H1 (cell line): ENCODE data around the gene SLC6A6. TPM values are rescaled to one million over a fixed set of nuclear protein-coding genes. Genes with fewer than 3 reads are reported as not detected.

Experiments used
- CTCF ChIA-PET: fragments of 300-600 bp; sonication (Branson Sonifier 250); formaldehyde crosslinking; loops from one replicate; lab custom pipeline; 2021; ENCODE audit not compliant: partially characterized antibody; lab: Charles Lee
- POLR2A ChIA-PET: fragments of 300-600 bp; sonication (Branson Sonifier 250); formaldehyde crosslinking; loops from one replicate; lab custom pipeline; 2021; ENCODE audit warnings: inconsistent platforms; ENCODE audit not compliant: partially characterized antibody; lab: Charles Lee
- DNase-seq, 2 experiments: peaks; one replicate each; pipeline versions ENCODE4 v3.0.0 to v3.0.0-alpha.2; 2010 to 2022; ENCODE audit warnings: low spot score in 2 of 2, low read depth in 1 of 2, mixed read lengths in 1 of 2
- FAIRE-seq: peaks from 2 replicates; lab custom pipeline; 2011; peaks lifted over from hg19 to GRCh38; lab: Jason Lieb, UNC
- H2AFZ ChIP-seq: 2 replicates; pipeline ENCODE4 v1.8.1; 2012; ENCODE audit warnings: low read length, inconsistent platforms
- H2AK5ac ChIP-seq: 2 replicates; pipeline ENCODE4 v1.6.1; 2013; ENCODE audit warnings: low read depth, low read length
- H2BK120ac ChIP-seq: replicated peaks from 2 replicates; pipeline ENCODE3; 2013; ENCODE audit warnings: low read depth, low read length, inconsistent platforms
- H2BK12ac ChIP-seq: 2 replicates; pipeline ENCODE4 v1.6.1; 2013; ENCODE audit warnings: low read depth, low read length
- H2BK15ac ChIP-seq: 2 replicates; pipeline ENCODE4 v1.6.1; 2013; ENCODE audit warnings: low read length
- H2BK20ac ChIP-seq: 2 replicates; pipeline ENCODE4 v1.6.1; 2013; ENCODE audit warnings: low read length
- H2BK5ac ChIP-seq: 2 replicates; pipeline ENCODE4 v1.6.1; 2013; ENCODE audit warnings: low read depth, low read length
- H3K14ac ChIP-seq: 2 replicates; pipeline ENCODE4 v1.6.1; 2013; ENCODE audit warnings: inconsistent platforms; ENCODE audit not compliant: insufficient read length
- H3K18ac ChIP-seq: 2 replicates; pipeline ENCODE4 v1.6.1; 2013; ENCODE audit warnings: low read length; ENCODE audit errors: extremely low read depth
- H3K23ac ChIP-seq: 2 replicates; pipeline ENCODE4 v1.6.1; 2013; ENCODE audit warnings: inconsistent platforms; ENCODE audit not compliant: insufficient read length
- H3K23me2 ChIP-seq: 2 replicates; pipeline ENCODE4 v1.6.1; 2013; ENCODE audit warnings: low read depth, low read length
- H3K27ac ChIP-seq: 2 replicates; pipeline ENCODE4 v1.6.1; 2011; ENCODE audit warnings: low read depth, low read length, inconsistent platforms
- H3K27me3 ChIP-seq, 4 experiments: replicated peaks in 1 of 4; 1 replicate in 1 of 4; 2 replicates in 3 of 4; pipeline versions ENCODE4 v1.6.1 to v1.8.1; 2011 to 2013; ENCODE audit warnings: low read length in 3 of 4, mild to moderate bottlenecking in 3 of 4, inconsistent platforms in 2 of 4, mixed read lengths in 2 of 4, moderate library complexity in 1 of 4; ENCODE audit not compliant: control insufficient read depth in 3 of 4, insufficient read depth in 3 of 4; ENCODE audit errors: extremely low read depth in 1 of 4
- H3K36me3 ChIP-seq, 4 experiments: 2 replicates each; pipeline versions ENCODE4 v1.6.1 to v1.8.1; 2011 to 2013; ENCODE audit warnings: mild to moderate bottlenecking in 4 of 4, low read length in 3 of 4, moderate library complexity in 2 of 4, control low read depth in 1 of 4, inconsistent platforms in 1 of 4; ENCODE audit not compliant: insufficient read depth in 4 of 4, control insufficient read depth in 2 of 4
- H3K4ac ChIP-seq: replicated peaks from 2 replicates; pipeline ENCODE3; 2013; ENCODE audit warnings: low read length, low read depth, mixed read lengths, inconsistent platforms; ENCODE audit not compliant: insufficient read length
- H3K4me1 ChIP-seq, 4 experiments: replicated peaks in 1 of 4; 1 replicate in 1 of 4; 2 replicates in 3 of 4; pipeline versions ENCODE4 v1.6.1 to v1.8.1; 2011 to 2013; ENCODE audit warnings: low read length in 3 of 4, inconsistent platforms in 2 of 4, mixed read lengths in 1 of 4; ENCODE audit not compliant: insufficient read depth in 4 of 4, control insufficient read depth in 3 of 4
- H3K4me2 ChIP-seq, 2 experiments: 2 replicates each; pipeline versions ENCODE4 v1.6.1 to v1.8.1; 2011 to 2013; ENCODE audit warnings: low read depth in 2 of 2, low read length in 2 of 2, control low read depth in 1 of 2, inconsistent platforms in 1 of 2, mild to moderate bottlenecking in 1 of 2; ENCODE audit not compliant: insufficient read depth in 1 of 2
- H3K4me3 ChIP-seq, 4 experiments: fragments of 200-600, 300-600 bp in 1 of 4; sonication (generic), shearing (Covaris generic), sonication (Bioruptor Twin) in 1 of 4; 2 replicates each; pipeline versions ENCODE4 v1.5.1 to v1.8.1; 2011 to 2016; ENCODE audit warnings: low read length in 4 of 4, low read depth in 3 of 4, control low read depth in 2 of 4, inconsistent platforms in 2 of 4, mild to moderate bottlenecking in 2 of 4, mixed read lengths in 1 of 4, moderate library complexity in 1 of 4; ENCODE audit not compliant: insufficient read depth in 2 of 4; ENCODE audit errors: extremely low read depth in 1 of 4
- H3K56ac ChIP-seq: replicated peaks from 2 replicates; pipeline ENCODE3; 2013; ENCODE audit warnings: low read depth, mild to moderate bottlenecking, mixed read lengths, low read length, inconsistent platforms; ENCODE audit not compliant: insufficient read length
- H3K79me1 ChIP-seq: 2 replicates; pipeline ENCODE4 v1.6.1; 2013; ENCODE audit warnings: low read depth, low read length, control low read depth
- H3K79me2 ChIP-seq, 2 experiments: 2 replicates each; pipeline versions ENCODE4 v1.6.1 to v1.8.1; 2012 to 2013; ENCODE audit warnings: low read length in 2 of 2, mild to moderate bottlenecking in 2 of 2, inconsistent platforms in 1 of 2; ENCODE audit not compliant: insufficient read depth in 2 of 2, control insufficient read depth in 1 of 2
- H3K9ac ChIP-seq, 4 experiments: replicated peaks in 1 of 4; 1 replicate in 1 of 4; 2 replicates in 3 of 4; pipeline versions ENCODE4 v1.6.1 to v1.8.1; 2011 to 2013; ENCODE audit warnings: low read depth in 3 of 4, low read length in 3 of 4, control low read depth in 2 of 4, mild to moderate bottlenecking in 2 of 4, moderate library complexity in 2 of 4, inconsistent platforms in 1 of 4; ENCODE audit errors: extremely low read depth in 1 of 4
- H3K9me3 ChIP-seq, 2 experiments: 2 replicates each; pipeline versions ENCODE4 v1.6.1 to v1.8.1; 2012 to 2013; ENCODE audit warnings: mild to moderate bottlenecking in 2 of 2, moderate library complexity in 2 of 2, control low read depth in 1 of 2, inconsistent platforms in 1 of 2, low read depth in 1 of 2, low read length in 1 of 2, mixed read lengths in 1 of 2; ENCODE audit not compliant: insufficient read depth in 2 of 2
- H4K20me1 ChIP-seq, 2 experiments: replicated peaks in 1 of 2; 2 replicates each; pipeline versions ENCODE3 to v1.8.1; 2011 to 2013; ENCODE audit warnings: inconsistent platforms in 2 of 2, low read length in 2 of 2, mild to moderate bottlenecking in 1 of 2; ENCODE audit not compliant: insufficient read depth in 2 of 2, control insufficient read depth in 1 of 2
- H4K5ac ChIP-seq: 2 replicates; pipeline ENCODE4 v1.6.1; 2013; ENCODE audit warnings: low read length, low read depth, mixed read lengths, inconsistent platforms; ENCODE audit not compliant: insufficient read length
- H4K8ac ChIP-seq: 2 replicates; pipeline ENCODE4 v1.8.0; 2013; ENCODE audit warnings: mild to moderate bottlenecking, moderate library complexity, low read length, inconsistent platforms; ENCODE audit not compliant: insufficient read depth; ENCODE audit errors: extremely low read depth
- H4K91ac ChIP-seq: replicated peaks from 2 replicates; pipeline ENCODE3; 2013; ENCODE audit warnings: low read length, mixed read lengths, inconsistent platforms; ENCODE audit not compliant: insufficient read length
- BRCA1 ChIP-seq: IDR thresholded peaks from 2 replicates; pipeline ENCODE4 v1.6.1; 2012; ENCODE audit warnings: low read depth, low read length, improper control_type of control experiment
- KDM4A ChIP-seq: IDR thresholded peaks from one replicate; pipeline ENCODE4 v1.7.1; 2012; ENCODE audit warnings: low read depth, mild to moderate bottlenecking, moderate library complexity, low read length, inconsistent platforms; ENCODE audit not compliant: severe bottlenecking
- TBP ChIP-seq: IDR thresholded peaks from 2 replicates; pipeline ENCODE4 v1.6.1; 2011; ENCODE audit warnings: low read depth, low read length, improper control_type of control experiment
- polyA plus RNA-seq, 7 experiments: library from polyadenylated mRNA; depleted of rRNA in 3 of 7; stranded (reverse) in 5 of 7; unstranded in 2 of 7; fragments of >200 nt in 5 of 7; fragments of 200-250 nt in 2 of 7; gene quantifications; 1 replicate in 5 of 7; 2 replicates in 1 of 7; 4 replicates in 1 of 7; pipeline versions ENCODE4 v1.2.1 to v1.2.3, GENCODE V29; 2011 to 2013; ENCODE audit warnings: missing spikeins in 2 of 7, mixed read lengths in 2 of 7
- total RNA-seq: library from RNA; stranded (reverse); fragmentation: NEBNext Ultra II Directional; extraction: Animal tissue kit (Norgen Biotek cat#: 25700); gene quantifications from 2 replicates; pipeline ENCODE4 v1.2.1, GENCODE V29; 2021
- TF ChIP-seq, protein P1 (sequence below), 3 experiments: IDR thresholded peaks; 1 replicate in 2 of 3; 2 replicates in 1 of 3; pipeline versions ENCODE4 v1.5.1 to v1.6.1; 2011; ENCODE audit warnings: low read length in 3 of 3, mild to moderate bottlenecking in 3 of 3, inconsistent platforms in 2 of 3, low read depth in 1 of 3, moderate library complexity in 1 of 3; ENCODE audit not compliant: insufficient read depth in 1 of 3; ENCODE audit errors: control extremely low read depth in 1 of 3
- TF ChIP-seq, protein P2 (sequence below): IDR thresholded peaks from 2 replicates; pipeline ENCODE4 v1.6.1; 2012; ENCODE audit warnings: inconsistent platforms

SLC6A6 gene
- total and polyA plus RNA-seq, 2 of the 8 experiments (the other 6 are each of a cell fraction or from before 2014, with no cell fraction given) = 66.2 to 144 TPM

DNA sequence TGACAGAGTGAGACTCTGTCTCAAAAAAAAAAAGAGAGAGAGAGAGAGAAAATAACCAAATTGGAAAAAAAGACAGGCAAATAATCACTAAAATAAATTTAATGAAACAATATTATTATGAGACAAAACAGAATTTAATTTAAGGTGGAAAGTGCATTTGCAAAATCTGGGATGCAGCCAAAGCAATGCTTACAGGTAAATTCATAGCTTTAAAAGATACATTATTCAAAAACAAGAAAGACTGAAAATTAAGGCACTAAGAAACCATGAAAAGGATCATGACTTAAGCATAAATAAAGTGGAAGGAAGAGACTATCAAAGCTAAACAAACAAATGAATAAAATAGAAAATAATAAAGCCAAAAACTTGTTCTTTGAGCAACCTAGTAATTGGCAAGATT lies 100.1 kb downstream of the SLC6A6 start:
- H3K4ac ChIP-seq = no peak overlapping the region
- H3K79me2 ChIP-seq = no peaks in the 10 kb centered on the region
- no peak overlapping the region for H2BK15ac ChIP-seq
- H2BK12ac ChIP-seq = no peak overlapping the region
- H3K27me3 ChIP-seq = no peaks in the 10 kb centered on the region
- no peak for FAIRE-seq
- H4K20me1 ChIP-seq = no peaks in the 10 kb centered on the region
- no peak overlapping the region for H4K8ac ChIP-seq
- no peak overlapping the region for H4K91ac ChIP-seq
- H3K23ac ChIP-seq = no peak overlapping the region
- no peak overlapping the region for H3K9ac ChIP-seq
- POLR2A ChIA-PET = no interaction called here
- H2BK20ac ChIP-seq = no peak overlapping the region
- H3K79me1 ChIP-seq = no peaks in the 10 kb centered on the region; the same call in 1 of the 2 replicates
- no peak overlapping the region for H2AFZ ChIP-seq
- H3K27ac ChIP-seq = no peak overlapping the region
- no peak overlapping the region for H4K5ac ChIP-seq
- H3K18ac ChIP-seq = no peak overlapping the region
- TF ChIP-seq, protein P1, sequence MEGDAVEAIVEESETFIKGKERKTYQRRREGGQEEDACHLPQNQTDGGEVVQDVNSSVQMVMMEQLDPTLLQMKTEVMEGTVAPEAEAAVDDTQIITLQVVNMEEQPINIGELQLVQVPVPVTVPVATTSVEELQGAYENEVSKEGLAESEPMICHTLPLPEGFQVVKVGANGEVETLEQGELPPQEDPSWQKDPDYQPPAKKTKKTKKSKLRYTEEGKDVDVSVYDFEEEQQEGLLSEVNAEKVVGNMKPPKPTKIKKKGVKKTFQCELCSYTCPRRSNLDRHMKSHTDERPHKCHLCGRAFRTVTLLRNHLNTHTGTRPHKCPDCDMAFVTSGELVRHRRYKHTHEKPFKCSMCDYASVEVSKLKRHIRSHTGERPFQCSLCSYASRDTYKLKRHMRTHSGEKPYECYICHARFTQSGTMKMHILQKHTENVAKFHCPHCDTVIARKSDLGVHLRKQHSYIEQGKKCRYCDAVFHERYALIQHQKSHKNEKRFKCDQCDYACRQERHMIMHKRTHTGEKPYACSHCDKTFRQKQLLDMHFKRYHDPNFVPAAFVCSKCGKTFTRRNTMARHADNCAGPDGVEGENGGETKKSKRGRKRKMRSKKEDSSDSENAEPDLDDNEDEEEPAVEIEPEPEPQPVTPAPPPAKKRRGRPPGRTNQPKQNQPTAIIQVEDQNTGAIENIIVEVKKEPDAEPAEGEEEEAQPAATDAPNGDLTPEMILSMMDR (IDR thresholded peaks at IDR 0.05; ENCODE audit: control extremely low read depth in 1 of 3, insufficient read depth in 1 of 3, low read depth in 1 of 3, low read length in 3 of 3) = no peak
- TF ChIP-seq, protein P2, sequence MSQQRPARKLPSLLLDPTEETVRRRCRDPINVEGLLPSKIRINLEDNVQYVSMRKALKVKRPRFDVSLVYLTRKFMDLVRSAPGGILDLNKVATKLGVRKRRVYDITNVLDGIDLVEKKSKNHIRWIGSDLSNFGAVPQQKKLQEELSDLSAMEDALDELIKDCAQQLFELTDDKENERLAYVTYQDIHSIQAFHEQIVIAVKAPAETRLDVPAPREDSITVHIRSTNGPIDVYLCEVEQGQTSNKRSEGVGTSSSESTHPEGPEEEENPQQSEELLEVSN = no peak
- no peak for TF ChIP-seq TBP
- no peak for TF ChIP-seq KDM4A
- TF ChIP-seq BRCA1 = no peak
- TF ChIP-seq, all 59 proteins: peak for 0
- Histone ChIP-seq H3K36me3 (no peaks in the 10 kb centered on the region), H3K9me3 (peaks cover 6 to 9% of the 10 kb centered on the region in 2 experiments; a peak in 3 of 4 replicates), H3K4me3 (no peak overlapping the region), H3K4me2 (no peak overlapping the region), H3K56ac (no peak overlapping the region), H2BK5ac (no peak overlapping the region), H2AK5ac (no peak overlapping the region), H3K4me1 (no peaks in the 10 kb centered on the region), H3K23me2 (no peaks in the 10 kb centered on the region), H2BK120ac (no peak overlapping the region), H3K14ac (no peak overlapping the region)
- DNase-seq = no peak
- CTCF ChIA-PET = interaction anchor here (0.9 to 1.2 kb wide), 3 partner anchors 41 to 357 kb away, joined by 3 to 6 read pairs (median 3); no protein-coding TSS in a partner anchor
